HG03064 (cell line): ENCODE measurements around the gene TBX5.

Experiments used
- ATAC-seq: cut with Tn5 transposase; IDR thresholded peaks from one replicate; pipeline ENCODE4 v1.9.1; 2021; ENCODE audit warnings: low read depth; ENCODE audit not compliant: unreplicated experiment

TBX5 gene

GRCh38 chr12:114406984-114407841 lies 1.3 kb upstream of the TBX5 start:
- ATAC-seq, result no peak

GRCh38 chr12:114406316-114406983 lies 506 bp upstream of the TBX5 start:
- ATAC-seq, result no peak

- ATAC-seq, result no peak
Observed at GRCh38 chr12:114404926-114405518, 922 bp downstream of the TBX5 start.

- no peak for ATAC-seq
Observed at GRCh38 chr12:114404083-114404925, 1.6 kb downstream of the TBX5 start.

GRCh38 chr12:114403690-114404066 lies 2.3 kb downstream of the TBX5 start:
- ATAC-seq, result no peak

- no peak for ATAC-seq
Observed at GRCh38 chr12:114403011-114403689, 2.8 kb downstream of the TBX5 start.

GRCh38 chr12:114402084-114402717 lies 3.7 kb downstream of the TBX5 start:
- ATAC-seq, result no peak

- no peak for ATAC-seq
Observed at GRCh38 chr12:114401328-114402083, 4.4 kb downstream of the TBX5 start.

- no peak for ATAC-seq
Observed at GRCh38 chr12:114400925-114401324, 5.0 kb downstream of the TBX5 start.

- no peak for ATAC-seq
Observed at GRCh38 chr12:114400361-114400811, 5.6 kb downstream of the TBX5 start.

GRCh38 chr12:114399664-114400211 lies 6.2 kb downstream of the TBX5 start:
- no peak for ATAC-seq

- no peak for ATAC-seq
Observed at GRCh38 chr12:114397978-114398881, 7.7 kb downstream of the TBX5 start.

- ATAC-seq, result no peak
Observed at GRCh38 chr12:114396869-114397719, 8.8 kb downstream of the TBX5 start.

GRCh38 chr12:114396153-114396868 lies 9.6 kb downstream of the TBX5 start:
- ATAC-seq, result no peak

GRCh38 chr12:114395755-114396152 lies 10.2 kb downstream of the TBX5 start:
- ATAC-seq, result no peak

- ATAC-seq, result no peak
Observed at GRCh38 chr12:114395233-114395632, 10.7 kb downstream of the TBX5 start.
